ENCODE data around the gene MSI2.

GRCh38 chr17:57563958-57564357 is 307.6 kb downstream of the MSI2 start:
- no peak for TF ChIP-seq POLR2AphosphoS5 (IDR thresholded peaks at IDR 0.05)
- no peak for TF ChIP-seq CTCF (IDR thresholded peaks at IDR 0.05)

Data from gastroesophageal sphincter (tissue), 3 donors.